GM12872 (cell line): ENCODE measurements around the gene PSAT1.

Experiments used
- TF ChIP-seq, protein P1 (sequence below): IDR thresholded peaks from 3 replicates; pipeline ENCODE4 v1.5.1; 2011; ENCODE audit warnings: low read depth, mild to moderate bottlenecking, low read length, moderate library complexity; ENCODE audit not compliant: insufficient read depth

Gene PSAT1

DNA sequence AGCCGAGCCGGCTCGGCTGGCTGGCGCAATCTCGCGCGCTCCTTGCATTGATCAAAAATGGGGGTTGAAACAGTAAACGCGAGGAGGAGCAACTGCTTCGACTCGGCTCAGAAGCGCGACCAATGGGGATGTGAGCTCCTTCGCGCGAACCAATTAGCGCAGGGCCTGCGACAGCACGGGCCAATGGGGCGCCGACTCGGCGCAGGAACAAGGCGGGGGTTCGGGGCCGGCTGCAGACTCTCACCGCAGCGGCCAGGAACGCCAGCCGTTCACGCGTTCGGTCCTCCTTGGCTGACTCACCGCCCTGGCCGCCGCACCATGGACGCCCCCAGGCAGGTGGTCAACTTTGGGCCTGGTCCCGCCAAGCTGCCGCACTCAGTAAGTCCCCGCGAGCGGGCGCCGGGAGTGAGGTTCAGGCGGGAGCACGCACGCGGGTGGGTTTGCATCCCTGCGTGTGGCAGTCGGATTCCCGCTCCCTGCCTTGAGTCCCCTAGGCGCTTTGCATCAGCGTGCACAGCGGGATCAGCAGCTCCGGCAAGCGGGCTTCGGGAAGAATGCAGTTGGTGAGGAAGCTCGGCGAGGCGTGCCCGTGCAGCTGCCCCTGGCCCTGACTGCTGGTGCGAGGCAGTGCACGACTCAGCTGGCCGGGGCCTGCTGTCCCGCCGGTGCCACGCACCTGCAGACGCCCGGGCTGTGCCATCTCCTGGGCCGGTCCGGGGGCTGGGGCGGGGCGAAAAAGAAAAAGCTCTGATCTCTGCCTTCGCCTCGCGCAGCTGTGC, at the start of gene PSAT1:
Gene PSAT1, plus strand, starts transcription at position 233 of the 779 bp plus-strand sequence. Its CDS starts 86 bp downstream, at position 319.
- TF ChIP-seq, protein P1, sequence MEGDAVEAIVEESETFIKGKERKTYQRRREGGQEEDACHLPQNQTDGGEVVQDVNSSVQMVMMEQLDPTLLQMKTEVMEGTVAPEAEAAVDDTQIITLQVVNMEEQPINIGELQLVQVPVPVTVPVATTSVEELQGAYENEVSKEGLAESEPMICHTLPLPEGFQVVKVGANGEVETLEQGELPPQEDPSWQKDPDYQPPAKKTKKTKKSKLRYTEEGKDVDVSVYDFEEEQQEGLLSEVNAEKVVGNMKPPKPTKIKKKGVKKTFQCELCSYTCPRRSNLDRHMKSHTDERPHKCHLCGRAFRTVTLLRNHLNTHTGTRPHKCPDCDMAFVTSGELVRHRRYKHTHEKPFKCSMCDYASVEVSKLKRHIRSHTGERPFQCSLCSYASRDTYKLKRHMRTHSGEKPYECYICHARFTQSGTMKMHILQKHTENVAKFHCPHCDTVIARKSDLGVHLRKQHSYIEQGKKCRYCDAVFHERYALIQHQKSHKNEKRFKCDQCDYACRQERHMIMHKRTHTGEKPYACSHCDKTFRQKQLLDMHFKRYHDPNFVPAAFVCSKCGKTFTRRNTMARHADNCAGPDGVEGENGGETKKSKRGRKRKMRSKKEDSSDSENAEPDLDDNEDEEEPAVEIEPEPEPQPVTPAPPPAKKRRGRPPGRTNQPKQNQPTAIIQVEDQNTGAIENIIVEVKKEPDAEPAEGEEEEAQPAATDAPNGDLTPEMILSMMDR: no peak

DNA sequence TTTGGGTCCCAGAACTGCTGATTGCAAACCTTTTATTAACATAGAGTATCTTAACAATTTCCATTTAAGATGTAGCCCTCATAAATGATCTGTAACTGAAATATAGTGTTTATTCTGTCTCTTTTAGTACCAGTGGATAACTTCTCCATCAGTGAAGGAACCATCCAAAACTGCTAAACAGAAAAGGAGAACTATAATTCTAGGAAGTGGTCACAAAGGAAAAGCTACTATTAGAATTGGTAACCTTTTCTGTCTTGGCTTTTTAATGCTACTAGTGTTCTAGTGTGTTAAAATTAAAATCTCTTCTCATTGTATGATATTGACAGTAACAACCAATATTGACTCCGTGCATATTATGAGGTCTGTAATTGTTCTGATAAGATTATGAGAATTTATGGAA, 48.3 kb upstream of the PSAT1 start:
- TF ChIP-seq, protein P1: no peak

DNA sequence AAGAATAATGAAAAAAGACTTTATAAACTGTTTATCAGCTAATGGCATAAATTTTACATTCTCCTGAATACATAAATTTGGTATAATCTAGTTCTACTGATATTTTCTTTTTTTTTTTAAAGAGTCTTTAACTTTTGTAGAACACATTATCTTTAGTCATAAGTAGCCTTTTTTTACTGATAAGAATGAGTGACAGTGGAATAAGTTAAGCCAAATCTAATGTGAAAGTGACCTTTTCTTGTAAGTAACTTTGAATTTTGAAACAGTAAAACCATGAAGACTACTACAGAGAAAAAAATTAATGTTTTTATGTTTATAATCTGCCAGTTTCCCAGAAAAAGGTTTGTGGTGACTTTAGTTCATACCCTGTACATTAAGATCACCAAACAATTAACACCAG, 47.4 kb upstream of the PSAT1 start:
- TF ChIP-seq, protein P1: no peak

DNA sequence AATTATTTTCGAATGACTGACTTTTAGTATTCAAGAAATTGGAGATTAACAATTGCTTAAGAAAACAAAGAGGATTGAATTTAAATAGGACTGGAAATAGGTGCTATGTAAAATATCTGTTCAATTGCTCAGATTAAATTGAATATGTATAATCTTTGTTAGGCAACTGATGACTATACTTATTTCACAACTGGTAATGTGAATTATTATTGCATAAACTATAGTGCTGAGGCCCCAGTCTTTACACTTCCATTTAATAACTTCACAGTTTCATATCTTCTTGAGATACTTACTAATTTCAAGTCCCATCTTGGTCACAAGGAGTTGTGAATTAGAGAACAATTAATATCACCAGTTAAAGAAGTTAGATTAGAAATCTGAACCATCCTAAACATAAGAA, 44.3 kb upstream of the PSAT1 start:
- TF ChIP-seq, protein P1: no peak

DNA sequence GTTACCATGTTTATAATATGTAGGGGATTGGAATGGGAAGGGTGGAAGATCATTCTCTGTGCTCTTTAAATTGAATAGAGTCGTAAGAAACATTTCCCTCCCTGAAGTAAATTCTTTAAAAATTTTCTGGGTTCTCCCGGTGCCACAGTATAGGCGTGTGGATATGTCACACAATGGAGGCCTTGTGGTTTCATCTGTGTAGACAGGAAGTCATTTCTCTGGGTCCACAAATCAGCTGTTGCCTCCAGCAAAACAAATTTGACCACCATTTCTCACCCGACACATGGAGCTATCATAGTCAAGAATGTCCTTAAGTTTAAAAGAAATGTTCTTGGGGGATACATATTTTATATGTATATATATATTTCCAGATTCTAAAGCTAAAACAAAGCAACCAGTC, 43.6 kb upstream of the PSAT1 start:
- TF ChIP-seq, protein P1: no peak

DNA sequence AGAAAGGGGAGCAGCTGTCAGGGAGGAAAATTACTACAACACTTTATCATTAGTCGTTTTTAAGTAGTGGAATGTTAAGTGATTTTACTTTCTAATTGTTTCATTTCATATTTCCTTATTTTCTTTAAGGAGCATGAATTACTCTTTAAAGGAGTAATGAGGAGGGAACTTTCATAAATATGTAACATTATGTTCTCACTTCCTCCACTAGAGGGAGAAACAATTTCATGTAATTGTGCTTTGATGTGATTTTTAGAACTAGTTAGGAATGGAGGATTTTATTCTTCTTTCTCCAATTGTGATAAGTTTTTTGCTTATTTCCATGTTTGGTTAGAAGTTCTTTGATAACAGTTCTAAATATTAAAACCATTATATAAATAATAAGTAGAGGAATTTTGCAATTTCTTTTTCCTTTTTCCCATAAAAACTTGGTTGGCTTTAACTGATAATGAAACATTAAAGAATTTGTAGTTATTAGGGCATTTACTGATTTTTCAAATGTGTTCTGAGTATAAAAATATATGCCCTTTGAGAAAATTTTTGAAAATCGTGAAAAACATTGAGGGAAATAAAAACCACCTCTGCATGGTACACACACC, 35.4 kb upstream of the PSAT1 start:
- TF ChIP-seq, protein P1: peak; percentile 47; the same call in 2 of the 3 replicates

DNA sequence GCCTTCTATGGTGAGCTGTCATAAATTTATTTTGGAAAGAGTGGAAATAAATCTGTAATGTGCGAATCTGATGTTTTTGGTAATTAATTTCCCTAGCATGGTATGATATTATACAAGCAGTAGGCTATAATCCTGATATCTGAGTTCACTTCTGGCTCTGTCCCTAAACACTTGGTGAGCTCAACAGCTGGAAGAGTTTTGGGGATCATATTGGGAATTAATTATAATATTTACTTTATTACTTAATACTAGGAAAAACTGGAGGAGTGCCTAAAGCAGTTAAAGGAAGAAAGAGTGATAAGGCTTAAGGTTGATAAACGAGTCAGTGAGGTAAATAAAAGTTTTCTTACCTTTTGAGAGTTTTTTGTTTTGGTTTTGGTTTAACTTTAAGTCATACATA, 34.3 kb upstream of the PSAT1 start:
- TF ChIP-seq, protein P1: no peak
